Tibial nerve (tissue), 4 donors: ENCODE measurements around the gene LCNL1. TPM values are rescaled to one million over a fixed set of nuclear protein-coding genes. Genes with fewer than 3 reads are reported as not detected.

Source experiments
- DNase-seq, 2 donors: peaks; one replicate each; pipeline ENCODE4 v3.0.0-alpha.2; 2019; ENCODE audit warnings: low spot score in 2 of 2
- H3K27ac ChIP-seq, 4 donors: fragments of 200-600 bp; sonication (generic) in 3 of 4; one replicate each; pipeline ENCODE4 v1.5.1; 2017 to 2019; ENCODE audit warnings: mild to moderate bottlenecking in 1 of 4
- H3K27me3 ChIP-seq, 2 donors: fragments of 200-600 bp; sonication (generic) in 1 of 2; one replicate each; pipeline versions ENCODE4 v1.5.1 to v1.6.0; 2017 to 2019
- H3K36me3 ChIP-seq, 3 donors: fragments of 200-600 bp; sonication (generic); one replicate each; pipeline ENCODE4 v1.5.1; 2018 to 2019
- H3K4me1 ChIP-seq, 4 donors: fragments of 200-600 bp; sonication (generic) in 3 of 4; one replicate each; pipeline ENCODE4 v1.5.1; 2017 to 2019
- H3K4me3 ChIP-seq, 4 donors: fragments of 200-600 bp; sonication (generic) in 3 of 4; one replicate each; pipeline ENCODE4 v1.5.1; 2017 to 2019; ENCODE audit warnings: mild to moderate bottlenecking in 1 of 4, moderate library complexity in 1 of 4
- H3K9me3 ChIP-seq, 4 donors: fragments of 200-600 bp; sonication (generic) in 3 of 4; one replicate each; pipeline ENCODE4 v1.5.1; 2017 to 2019
- EP300 ChIP-seq, 2 donors: sonication (generic); formaldehyde crosslinking; IDR thresholded peaks; one replicate each; pipeline ENCODE4 v1.6.1; 2017; ENCODE audit warnings: antibody characterized with exemption in 2 of 2, mild to moderate bottlenecking in 1 of 2
- POLR2A ChIP-seq, 2 donors: fragments of 450-650 bp; IDR thresholded peaks; one replicate each; pipeline ENCODE4 v1.6.1; 2017; ENCODE audit warnings: antibody characterized with exemption in 2 of 2, mild to moderate bottlenecking in 2 of 2, moderate library complexity in 2 of 2
- WGBS, 2 donors: methylation state at CpG; one replicate each; pipeline ENCODE4 v1.1.5; 2018; 5-methylcytosine and 5-hydroxymethylcytosine counted together
- total RNA-seq, 4 donors: library from RNA; depleted of rRNA; stranded (reverse); fragments of >200 nt; gene quantifications; one replicate each; pipeline ENCODE4 v1.1.0, GENCODE V29; 2016
- TF ChIP-seq, protein P1 (sequence below), 5 experiments: fragments of 200-600 bp in 3 of 5; fragments of 450-650 bp in 2 of 5; sonication (generic) in 3 of 5; IDR thresholded peaks; one replicate each; pipeline ENCODE4 v1.5.1; 2016 to 2019; ENCODE audit warnings: antibody characterized with exemption in 5 of 5, mild to moderate bottlenecking in 3 of 5, moderate library complexity in 2 of 5

Gene LCNL1
- total RNA-seq, 4 donors from 2014 or later = 14.7 to 86.3 (median 64.3) TPM

GRCh38 chr9:137021979-137022661 is 39.3 kb downstream of the LCNL1 start:
- no peak for DNase-seq
- Histone ChIP-seq H3K27me3 (no peaks in the 10 kb centered on the region), H3K27ac (peak overlapping the region; percentile 43 to 97 (median 87)), H3K36me3 (peaks cover 0 to 54% (median 4%) of the 10 kb centered on the region in 3 donors), H3K4me1 (peaks cover 0 to 55% (median 41%) of the 10 kb centered on the region in 4 donors), H3K9me3 (no peaks in the 10 kb centered on the region), H3K4me3 (peak overlapping the region in 1 of 4 donors; percentile 2)
- TF ChIP-seq EP300 (IDR thresholded peaks at IDR 0.05) (no peak), POLR2A (IDR thresholded peaks at IDR 0.05) (no peak)
- TF ChIP-seq, protein P1, sequence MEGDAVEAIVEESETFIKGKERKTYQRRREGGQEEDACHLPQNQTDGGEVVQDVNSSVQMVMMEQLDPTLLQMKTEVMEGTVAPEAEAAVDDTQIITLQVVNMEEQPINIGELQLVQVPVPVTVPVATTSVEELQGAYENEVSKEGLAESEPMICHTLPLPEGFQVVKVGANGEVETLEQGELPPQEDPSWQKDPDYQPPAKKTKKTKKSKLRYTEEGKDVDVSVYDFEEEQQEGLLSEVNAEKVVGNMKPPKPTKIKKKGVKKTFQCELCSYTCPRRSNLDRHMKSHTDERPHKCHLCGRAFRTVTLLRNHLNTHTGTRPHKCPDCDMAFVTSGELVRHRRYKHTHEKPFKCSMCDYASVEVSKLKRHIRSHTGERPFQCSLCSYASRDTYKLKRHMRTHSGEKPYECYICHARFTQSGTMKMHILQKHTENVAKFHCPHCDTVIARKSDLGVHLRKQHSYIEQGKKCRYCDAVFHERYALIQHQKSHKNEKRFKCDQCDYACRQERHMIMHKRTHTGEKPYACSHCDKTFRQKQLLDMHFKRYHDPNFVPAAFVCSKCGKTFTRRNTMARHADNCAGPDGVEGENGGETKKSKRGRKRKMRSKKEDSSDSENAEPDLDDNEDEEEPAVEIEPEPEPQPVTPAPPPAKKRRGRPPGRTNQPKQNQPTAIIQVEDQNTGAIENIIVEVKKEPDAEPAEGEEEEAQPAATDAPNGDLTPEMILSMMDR (IDR thresholded peaks at IDR 0.05) = no peak
- 44 to 51% methylated on average over 23 to 24 of the region's 30 CpGs for WGBS, 2 donors

DNA sequence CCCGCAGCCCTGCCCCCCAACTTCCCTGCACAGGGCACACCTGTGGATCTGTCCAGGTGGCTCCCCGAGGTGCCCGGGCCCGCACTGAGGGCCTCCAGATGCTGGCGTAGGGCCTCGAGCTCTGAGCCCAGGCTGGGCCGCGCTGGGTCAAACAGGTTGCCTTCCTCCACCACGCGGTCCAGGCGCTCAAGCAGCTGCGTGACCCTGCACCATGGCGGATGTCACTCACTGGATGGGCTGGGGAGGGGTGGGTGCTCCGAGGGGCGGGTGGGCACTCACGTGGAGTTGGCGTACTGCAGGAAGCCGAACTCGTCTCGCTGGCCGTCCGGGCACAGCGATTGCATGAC is 39.8 kb downstream of the LCNL1 start:
- Histone ChIP-seq H3K27me3 (no peaks in the 10 kb centered on the region), H3K4me1 (peaks cover 0 to 60% (median 46%) of the 10 kb centered on the region in 4 donors), H3K9me3 (no peaks in the 10 kb centered on the region), H3K27ac (peak overlapping the region; percentile 43 to 97 (median 87)), H3K36me3 (peaks cover 0 to 49% (median 2%) of the 10 kb centered on the region in 3 donors), H3K4me3 (peak overlapping the region in 1 of 4 donors; percentile 2)
- WGBS, 2 donors = 52 to 69% methylated on average over 6 to 23 of the region's 23 CpGs
- no peak for DNase-seq
- TF ChIP-seq POLR2A (IDR thresholded peaks at IDR 0.05) (no peak), EP300 (IDR thresholded peaks at IDR 0.05) (no peak)
- TF ChIP-seq, protein P1 (IDR thresholded peaks at IDR 0.05) = no peak

DNA sequence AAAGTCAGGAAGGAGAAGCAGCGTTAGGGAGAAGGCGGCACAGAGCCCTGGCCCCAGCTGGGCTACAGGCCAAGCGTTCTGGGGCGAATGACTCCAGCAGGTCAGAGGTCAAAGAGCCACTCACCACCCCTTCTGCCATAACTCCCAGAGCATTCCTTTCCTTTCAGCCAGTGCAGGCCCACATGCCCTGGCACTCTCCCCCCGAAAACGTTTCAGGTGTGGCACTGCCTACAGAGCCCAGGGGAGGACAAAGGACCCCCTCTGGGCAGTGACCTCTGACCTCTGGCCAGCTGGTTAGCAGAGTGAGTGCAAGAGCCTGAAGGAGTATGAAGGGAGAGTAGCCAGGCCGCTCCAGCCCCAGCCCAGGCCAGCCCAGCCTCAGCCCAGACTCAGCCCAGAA is 40.4 kb downstream of the LCNL1 start:
- H3K4me3 ChIP-seq = peak overlapping the region in 1 of 4 donors; percentile 18
- WGBS, 2 donors = 34 to 59% methylated on average over 4 to 6 of the region's 7 CpGs
- peaks cover 0 to 60% (median 46%) of the 10 kb centered on the region in 4 donors for H3K4me1 ChIP-seq
- H3K36me3 ChIP-seq = peaks cover 0 to 44% (median 0%) of the 10 kb centered on the region in 3 donors
- TF ChIP-seq, protein P1 (IDR thresholded peaks at IDR 0.05) = no peak
- TF ChIP-seq POLR2A (IDR thresholded peaks at IDR 0.05) = no peak
- peak in 1 of 2 donors; percentile 69 for TF ChIP-seq EP300 (IDR thresholded peaks at IDR 0.05)
- H3K27me3 ChIP-seq = no peaks in the 10 kb centered on the region
- H3K27ac ChIP-seq = peak overlapping the region; percentile 43 to 97 (median 87)
- H3K9me3 ChIP-seq = no peaks in the 10 kb centered on the region
- no peak for DNase-seq

DNA sequence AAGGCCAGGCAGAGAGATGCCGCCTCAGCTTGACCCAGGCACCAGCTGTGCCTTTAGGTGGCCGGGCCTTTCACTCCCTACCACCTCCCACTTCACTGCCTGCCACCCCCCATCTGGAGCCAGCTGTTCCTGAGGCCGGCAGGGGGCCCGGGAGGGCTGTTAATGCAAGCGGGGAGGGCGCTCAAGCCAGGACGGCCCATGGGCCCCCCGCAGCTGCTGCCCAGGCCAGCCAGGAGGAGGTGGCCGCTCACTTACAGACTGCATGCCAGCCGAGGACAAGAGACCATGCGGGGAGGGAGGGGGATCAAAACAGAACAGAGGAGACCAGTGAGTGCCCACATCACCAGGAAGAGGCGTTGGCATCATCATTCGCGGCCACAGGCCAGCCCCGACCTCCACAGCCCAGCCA is 40.8 kb downstream of the LCNL1 start:
- Histone ChIP-seq H3K9me3 (no peaks in the 10 kb centered on the region), H3K4me3 (peak overlapping the region in 1 of 4 donors; percentile 18), H3K36me3 (peaks cover 0 to 40% (median 0%) of the 10 kb centered on the region in 3 donors), H3K27me3 (no peaks in the 10 kb centered on the region), H3K27ac (peak overlapping the region; percentile 43 to 97 (median 87)), H3K4me1 (peaks cover 0 to 63% (median 48%) of the 10 kb centered on the region in 4 donors)
- 46 to 60% methylated on average over 11 to 15 of the region's 15 CpGs for WGBS, 2 donors
- DNase-seq = no peak
- no peak for TF ChIP-seq EP300 (IDR thresholded peaks at IDR 0.05)
- TF ChIP-seq, protein P1 (IDR thresholded peaks at IDR 0.05) = no peak
- TF ChIP-seq POLR2A (IDR thresholded peaks at IDR 0.05) = no peak

GRCh38 chr9:137025517-137025966 is 42.7 kb downstream of the LCNL1 start:
- Histone ChIP-seq H3K9me3 (no peaks in the 10 kb centered on the region), H3K27me3 (no peaks in the 10 kb centered on the region), H3K4me1 (peaks cover 0 to 76% (median 64%) of the 10 kb centered on the region in 4 donors), H3K4me3 (peak overlapping the region; percentile 43 to 63 (median 57)), H3K36me3 (peaks cover 0 to 20% (median 0%) of the 10 kb centered on the region in 3 donors), H3K27ac (peak overlapping the region; percentile 78 to 97 (median 87))
- TF ChIP-seq, protein P1 (IDR thresholded peaks at IDR 0.05) = peak in 3 of 5 experiments; percentile 9 to 54 (median 42)
- TF ChIP-seq EP300 (IDR thresholded peaks at IDR 0.05) (peak; percentile 61 to 92), POLR2A (IDR thresholded peaks at IDR 0.05) (peak in 1 of 2 donors; percentile 40)
- peak; percentile 43 to 69 for DNase-seq
- 40 to 69% methylated on average over 2 to 8 of the region's 21 CpGs for WGBS, 2 donors
